Ishikawa (cell line): ENCODE data around the gene EMCN.

Source experiments
- CEBPB ChIP-seq: IDR thresholded peaks from 2 replicates; pipeline ENCODE4 v1.6.1; 2012
- EP300 ChIP-seq: IDR thresholded peaks from 2 replicates; pipeline ENCODE4 v1.6.1; 2012; ENCODE audit warnings: borderline replicate concordance
- FOXM1 ChIP-seq: IDR thresholded peaks from 2 replicates; pipeline ENCODE4 v1.6.1; 2012; ENCODE audit warnings: low read depth, borderline replicate concordance
- MAX ChIP-seq: IDR thresholded peaks from 2 replicates; pipeline ENCODE4 v1.6.1; 2012
- RAD21 ChIP-seq: IDR thresholded peaks from 2 replicates; pipeline ENCODE4 v1.6.1; 2012; ENCODE audit warnings: low read depth
- TAF1 ChIP-seq: IDR thresholded peaks from 2 replicates; pipeline ENCODE4 v1.6.1; 2012; ENCODE audit warnings: low read depth, mild to moderate bottlenecking
- TCF12 ChIP-seq: IDR thresholded peaks from 2 replicates; pipeline ENCODE4 v1.6.1; 2012; ENCODE audit warnings: low read depth
- TF ChIP-seq, protein P1 (sequence below): IDR thresholded peaks from 2 replicates; pipeline ENCODE4 v1.6.1; 2012; ENCODE audit warnings: low read depth, mild to moderate bottlenecking

DNA sequence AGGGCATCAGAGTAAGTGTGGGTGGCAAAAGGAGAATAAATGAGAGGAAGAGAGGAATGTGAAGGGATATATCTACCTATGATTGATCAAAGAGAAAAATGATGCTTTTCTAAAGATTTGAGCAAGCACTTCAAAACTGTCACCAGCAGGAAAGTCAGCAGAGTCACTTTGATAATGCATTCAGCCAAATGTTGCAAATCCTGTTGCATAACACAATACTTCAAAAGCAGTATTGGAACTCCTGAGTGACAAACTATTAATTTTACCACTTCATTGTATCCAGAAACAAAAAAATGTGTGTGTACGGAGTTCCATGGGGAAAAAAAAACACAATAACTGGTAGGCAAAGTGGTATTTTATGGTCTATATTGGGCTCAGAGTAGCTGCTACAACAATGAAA, 160.3 kb downstream of the EMCN start:
- TF ChIP-seq CEBPB (no peak), FOXM1 (no peak), RAD21 (no peak), TCF12 (no peak), MAX (no peak), EP300 (no peak), TAF1 (no peak)
- TF ChIP-seq, protein P1, sequence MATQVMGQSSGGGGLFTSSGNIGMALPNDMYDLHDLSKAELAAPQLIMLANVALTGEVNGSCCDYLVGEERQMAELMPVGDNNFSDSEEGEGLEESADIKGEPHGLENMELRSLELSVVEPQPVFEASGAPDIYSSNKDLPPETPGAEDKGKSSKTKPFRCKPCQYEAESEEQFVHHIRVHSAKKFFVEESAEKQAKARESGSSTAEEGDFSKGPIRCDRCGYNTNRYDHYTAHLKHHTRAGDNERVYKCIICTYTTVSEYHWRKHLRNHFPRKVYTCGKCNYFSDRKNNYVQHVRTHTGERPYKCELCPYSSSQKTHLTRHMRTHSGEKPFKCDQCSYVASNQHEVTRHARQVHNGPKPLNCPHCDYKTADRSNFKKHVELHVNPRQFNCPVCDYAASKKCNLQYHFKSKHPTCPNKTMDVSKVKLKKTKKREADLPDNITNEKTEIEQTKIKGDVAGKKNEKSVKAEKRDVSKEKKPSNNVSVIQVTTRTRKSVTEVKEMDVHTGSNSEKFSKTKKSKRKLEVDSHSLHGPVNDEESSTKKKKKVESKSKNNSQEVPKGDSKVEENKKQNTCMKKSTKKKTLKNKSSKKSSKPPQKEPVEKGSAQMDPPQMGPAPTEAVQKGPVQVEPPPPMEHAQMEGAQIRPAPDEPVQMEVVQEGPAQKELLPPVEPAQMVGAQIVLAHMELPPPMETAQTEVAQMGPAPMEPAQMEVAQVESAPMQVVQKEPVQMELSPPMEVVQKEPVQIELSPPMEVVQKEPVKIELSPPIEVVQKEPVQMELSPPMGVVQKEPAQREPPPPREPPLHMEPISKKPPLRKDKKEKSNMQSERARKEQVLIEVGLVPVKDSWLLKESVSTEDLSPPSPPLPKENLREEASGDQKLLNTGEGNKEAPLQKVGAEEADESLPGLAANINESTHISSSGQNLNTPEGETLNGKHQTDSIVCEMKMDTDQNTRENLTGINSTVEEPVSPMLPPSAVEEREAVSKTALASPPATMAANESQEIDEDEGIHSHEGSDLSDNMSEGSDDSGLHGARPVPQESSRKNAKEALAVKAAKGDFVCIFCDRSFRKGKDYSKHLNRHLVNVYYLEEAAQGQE: no peak
